A673 (cell line): ENCODE results near the gene ZSWIM3. TPM values are rescaled to one million over a fixed set of nuclear protein-coding genes. Genes with fewer than 3 reads are reported as not detected.

Experiments used
- BruUV-seq: library from RNA; stranded (reverse); fragments of 400-500 nt; replicated peaks from 2 replicates; lab custom pipeline; 2021; lab: Mats Ljungman, UMichigan
- CTCF ChIA-PET: fragments of 300-600 bp; sonication (Branson Sonifier 250); formaldehyde crosslinking; loops from one replicate; lab custom pipeline; 2022; ENCODE audit warnings: antibody characterized with exemption; lab: Charles Lee
- POLR2A ChIA-PET: fragments of 300-600 bp; sonication (Branson Sonifier 250); formaldehyde crosslinking; loops from one replicate; lab custom pipeline; 2022; ENCODE audit warnings: antibody characterized with exemption; ENCODE audit not compliant: low non-redundant PET; lab: Charles Lee
- DNase-seq: peaks from one replicate; pipeline ENCODE4 v3.0.0-alpha.2; 2015; ENCODE audit warnings: low spot score
- H3K27ac ChIP-seq: fragments of 200-600 bp; sonication (generic); 2 replicates; pipeline ENCODE4 v1.5.1; 2016; ENCODE audit warnings: mixed run types, low read depth, mild to moderate bottlenecking, mixed read lengths, antibody characterized with exemption, low read length; ENCODE audit not compliant: poor library complexity, severe bottlenecking
- H3K27me3 ChIP-seq: fragments of 200-600 bp; sonication (generic); replicated peaks from 2 replicates; pipeline ENCODE4 v1.6.1; 2017; ENCODE audit warnings: mixed run types, low read depth, mild to moderate bottlenecking, mixed read lengths, antibody characterized with exemption, low read length; ENCODE audit not compliant: insufficient read depth, poor library complexity
- H3K36me3 ChIP-seq: fragments of 200-600 bp; sonication (generic); 2 replicates; pipeline ENCODE4 v1.6.1; 2016; ENCODE audit warnings: mixed run types, mild to moderate bottlenecking, mixed read lengths, antibody characterized with exemption, low read length; ENCODE audit not compliant: insufficient read depth, poor library complexity, severe bottlenecking
- H3K4me1 ChIP-seq: fragments of 200-600 bp; sonication (generic); 2 replicates; pipeline ENCODE4 v1.6.1; 2017; ENCODE audit warnings: mixed run types, mild to moderate bottlenecking, mixed read lengths, antibody characterized with exemption, low read length; ENCODE audit not compliant: insufficient read depth, poor library complexity, severe bottlenecking
- H3K4me3 ChIP-seq: fragments of 200-600 bp; sonication (generic); 2 replicates; pipeline ENCODE4 v1.5.1; 2016; ENCODE audit warnings: low read depth, mixed run types, mild to moderate bottlenecking, mixed read lengths, low read length; ENCODE audit not compliant: poor library complexity, severe bottlenecking
- H3K9me3 ChIP-seq: fragments of 200-600 bp; sonication (generic); 2 replicates; pipeline ENCODE4 v1.6.1; 2016; ENCODE audit warnings: mixed run types, low read depth, mild to moderate bottlenecking, mixed read lengths, antibody characterized with exemption, low read length; ENCODE audit not compliant: poor library complexity, severe bottlenecking
- EZH2 ChIP-seq: fragments of 200-600 bp; sonication (generic); IDR thresholded peaks from 2 replicates; pipeline ENCODE4 v1.6.1; 2017; ENCODE audit warnings: borderline replicate concordance, low read depth, mild to moderate bottlenecking, mixed read lengths, antibody characterized with exemption, low read length; ENCODE audit not compliant: poor library complexity, severe bottlenecking
- intact Hi-C: fragments of 100-400 bp; cut with micrococcal nuclease; formaldehyde crosslinking; loops from one replicate; pipeline ENCODE4 v1.10.0; 2022; ENCODE audit not compliant: unreplicated experiment
- total RNA-seq: library from RNA; stranded (reverse); gene quantifications from 2 replicates; pipeline ENCODE4 v1.2.3, GENCODE V29; 2021
- TF ChIP-seq, protein P1 (sequence below): fragments of 300-800, 200-600 bp; sonication (generic); conservative IDR thresholded peaks from 2 replicates; pipeline ENCODE4 v1.5.1; 2017; ENCODE audit warnings: low read depth, mild to moderate bottlenecking, antibody characterized with exemption, low read length, moderate library complexity, mixed read lengths

Gene ZSWIM3
- total RNA-seq, 1 experiment from 2014 or later = 2.6 TPM

DNA sequence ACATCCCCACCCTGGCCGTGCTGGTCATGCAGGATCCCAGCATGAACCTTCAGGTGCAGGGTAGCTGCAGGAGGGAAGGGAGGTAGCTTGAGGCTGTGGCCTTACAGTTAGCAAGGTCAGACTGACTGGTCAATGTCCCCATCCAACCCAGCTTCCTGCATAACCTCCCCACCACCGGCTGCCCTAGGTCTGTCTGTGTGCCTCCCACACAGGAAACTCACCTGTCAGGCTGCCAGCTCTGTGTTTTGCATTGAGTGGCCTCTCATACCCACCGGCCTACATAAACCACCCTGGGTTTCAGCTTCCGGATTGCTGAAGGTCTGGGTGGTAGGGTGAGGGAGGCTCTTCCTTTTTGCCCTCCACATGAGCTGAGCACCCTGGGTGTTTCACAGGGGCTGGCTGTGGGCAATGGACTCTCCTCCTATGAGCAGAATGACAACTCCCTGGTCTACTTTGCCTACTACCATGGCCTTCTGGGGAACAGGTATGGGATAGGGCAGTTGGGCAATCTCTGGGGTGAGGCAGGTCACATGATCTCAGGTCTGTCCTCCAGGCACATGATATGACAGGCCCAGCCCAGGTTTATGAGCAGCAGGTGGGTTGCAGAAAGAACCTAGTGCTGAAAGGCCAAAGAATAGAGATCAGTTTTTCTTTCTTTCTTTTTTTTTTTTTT lies 35.5 kb downstream of the ZSWIM3 start:
- TF ChIP-seq, protein P1, sequence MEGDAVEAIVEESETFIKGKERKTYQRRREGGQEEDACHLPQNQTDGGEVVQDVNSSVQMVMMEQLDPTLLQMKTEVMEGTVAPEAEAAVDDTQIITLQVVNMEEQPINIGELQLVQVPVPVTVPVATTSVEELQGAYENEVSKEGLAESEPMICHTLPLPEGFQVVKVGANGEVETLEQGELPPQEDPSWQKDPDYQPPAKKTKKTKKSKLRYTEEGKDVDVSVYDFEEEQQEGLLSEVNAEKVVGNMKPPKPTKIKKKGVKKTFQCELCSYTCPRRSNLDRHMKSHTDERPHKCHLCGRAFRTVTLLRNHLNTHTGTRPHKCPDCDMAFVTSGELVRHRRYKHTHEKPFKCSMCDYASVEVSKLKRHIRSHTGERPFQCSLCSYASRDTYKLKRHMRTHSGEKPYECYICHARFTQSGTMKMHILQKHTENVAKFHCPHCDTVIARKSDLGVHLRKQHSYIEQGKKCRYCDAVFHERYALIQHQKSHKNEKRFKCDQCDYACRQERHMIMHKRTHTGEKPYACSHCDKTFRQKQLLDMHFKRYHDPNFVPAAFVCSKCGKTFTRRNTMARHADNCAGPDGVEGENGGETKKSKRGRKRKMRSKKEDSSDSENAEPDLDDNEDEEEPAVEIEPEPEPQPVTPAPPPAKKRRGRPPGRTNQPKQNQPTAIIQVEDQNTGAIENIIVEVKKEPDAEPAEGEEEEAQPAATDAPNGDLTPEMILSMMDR = no peak
- no peak for TF ChIP-seq EZH2
- TSS peak; percentile 32 for BruUV-seq
- no peak for DNase-seq
- ChIA-PET POLR2A (no interaction called here), CTCF (no interaction called here)
- Histone ChIP-seq H3K27me3 (no peaks in the 10 kb centered on the region), H3K9me3 (no peaks in the 10 kb centered on the region), H3K4me3 (no peak overlapping the region), H3K36me3 (peaks cover 14% of the 10 kb centered on the region), H3K27ac (no peak overlapping the region), H3K4me1 (peaks cover 8% of the 10 kb centered on the region)
- intact Hi-C loops = loop anchor here (10.0 kb wide), 1 partner anchor 72 kb away; no protein-coding TSS in a partner anchor

GRCh38 chr20:45893831-45894230 lies 36.4 kb downstream of the ZSWIM3 start:
- ChIA-PET POLR2A (no interaction called here), CTCF (no interaction called here)
- Histone ChIP-seq H3K36me3 (peaks cover 21% of the 10 kb centered on the region), H3K27me3 (no peaks in the 10 kb centered on the region), H3K27ac (no peak overlapping the region), H3K9me3 (no peaks in the 10 kb centered on the region), H3K4me1 (peaks cover 8% of the 10 kb centered on the region), H3K4me3 (no peak overlapping the region)
- peak; percentile 36 for DNase-seq
- TF ChIP-seq, protein P1 = no peak
- no peak for TF ChIP-seq EZH2
- BruUV-seq = no TSS peak
- intact Hi-C loops = loop anchor here (10.0 kb wide), 1 partner anchor 71 kb away; no protein-coding TSS in a partner anchor

DNA sequence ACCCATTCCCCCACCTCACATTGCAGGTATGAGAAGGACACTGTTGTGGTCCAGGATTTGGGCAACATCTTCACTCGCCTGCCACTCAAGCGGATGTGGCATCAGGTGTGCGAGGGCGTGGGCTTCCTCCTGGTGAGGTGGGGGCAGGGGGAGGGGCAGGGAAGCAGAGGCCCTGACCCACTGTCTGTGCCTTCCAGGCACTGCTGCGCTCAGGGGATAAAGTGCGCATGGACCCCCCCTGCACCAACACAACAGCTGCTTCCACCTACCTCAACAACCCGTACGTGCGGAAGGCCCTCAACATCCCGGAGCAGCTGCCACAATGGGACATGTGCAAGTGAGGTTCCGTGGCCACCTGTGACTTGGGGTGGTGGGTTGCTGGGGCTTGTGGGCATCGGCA lies 37.4 kb downstream of the ZSWIM3 start:
- POLR2A ChIA-PET = no interaction called here
- Histone ChIP-seq H3K27me3 (no peaks in the 10 kb centered on the region), H3K4me1 (peaks cover 8% of the 10 kb centered on the region), H3K36me3 (peaks cover 26% of the 10 kb centered on the region), H3K4me3 (no peak overlapping the region), H3K27ac (no peak overlapping the region), H3K9me3 (no peaks in the 10 kb centered on the region)
- CTCF ChIA-PET = no interaction called here
- DNase-seq = no peak
- BruUV-seq = no TSS peak
- TF ChIP-seq, protein P1 = no peak
- no peak for TF ChIP-seq EZH2
- intact Hi-C loops = loop anchor here (10.0 kb wide), 1 partner anchor 70 kb away; no protein-coding TSS in a partner anchor
